Measurements from ENCODE around the gene ESD. TPM values are rescaled to one million over a fixed set of nuclear protein-coding genes. Genes with fewer than 3 reads are reported as not detected.

The ESD gene
- total RNA-seq: 10 to 100 TPM; 69.8 to 90.6 (median 85.4) TPM
- long read RNA-seq, transcript ESD-202 (10 exons, 1,192 nt): major isoform, 46 of 65 reads
- long read RNA-seq, partial matches to known transcripts: 8 of 65 reads
- long read RNA-seq, other reads (novel, unspliced or antisense): 9 of 65 reads

- Histone ChIP-seq H3K9me3 (no peaks in the 10 kb centered on the region), H3K27me3 (no peaks in the 10 kb centered on the region), H3K27ac (peak within 1 kb of the TSS; percentile 92 to 95 (median 93)), H3K4me1 (peaks cover 0 to 44% (median 21%) of the 10 kb centered on the region in 4 donors), H3K36me3 (no peaks in the 10 kb centered on the region), H3K4me3 (peak within 1 kb of the TSS; percentile 78 to 86 (median 83))
- peak; percentile 91 to 96 (median 92) for ATAC-seq
- TF ChIP-seq CTCF (IDR thresholded peaks at IDR 0.05) (no peak), POLR2A (IDR thresholded peaks at IDR 0.05) (peak; percentile 89)
- intact Hi-C loops (cut with DNase I): no loop called here
- under 1% methylated on average over 61 of the region's 77 CpGs for WGBS (ENCODE audit: insufficient coverage, low coverage, low lambda C conversion rate, missing lambda C conversion rate)
- peak; percentile 92 to 97 (median 95) for DNase-seq
Observed at GRCh38 chr13:46796515-46797474, at the start of gene ESD. Gene ESD (minus strand): TSS chr13:46797161. CDS start chr13:46791413, 5,748 bp downstream.

- WGBS (ENCODE audit: insufficient coverage, low coverage, low lambda C conversion rate, missing lambda C conversion rate): 57% methylated on average over 1 of the region's 2 CpGs
- no peak overlapping the region for H3K27ac ChIP-seq
- H3K9me3 ChIP-seq: no peaks in the 10 kb centered on the region
- intact Hi-C loops (cut with DNase I): no loop called here
- TF ChIP-seq POLR2A (IDR thresholded peaks at IDR 0.05): no peak
- no peak for TF ChIP-seq CTCF (IDR thresholded peaks at IDR 0.05)
- ATAC-seq: no peak
- DNase-seq: no peak
- no peaks in the 10 kb centered on the region for H3K36me3 ChIP-seq
- H3K4me1 ChIP-seq: no peaks in the 10 kb centered on the region
- H3K27me3 ChIP-seq: no peaks in the 10 kb centered on the region
- H3K4me3 ChIP-seq: no peak overlapping the region
Observed at GRCh38 chr13:46846726-46847125, 49.8 kb upstream of the ESD start.

GRCh38 chr13:46845146-46845545, 48.2 kb upstream of the ESD start:
- intact Hi-C loops (cut with DNase I): no loop called here
- H3K4me3 ChIP-seq: no peak overlapping the region
- WGBS (ENCODE audit: insufficient coverage, low coverage, low lambda C conversion rate, missing lambda C conversion rate): 56% methylated on average over 1 of the region's 2 CpGs
- H3K27me3 ChIP-seq: no peaks in the 10 kb centered on the region
- no peak overlapping the region for H3K27ac ChIP-seq
- H3K9me3 ChIP-seq: no peaks in the 10 kb centered on the region
- ATAC-seq (no peak), DNase-seq (no peak)
- TF ChIP-seq POLR2A (IDR thresholded peaks at IDR 0.05) (no peak), CTCF (IDR thresholded peaks at IDR 0.05) (no peak)
- no peaks in the 10 kb centered on the region for H3K36me3 ChIP-seq
- no peaks in the 10 kb centered on the region for H3K4me1 ChIP-seq

GRCh38 chr13:46844431-46844830, 47.5 kb upstream of the ESD start:
- Histone ChIP-seq H3K27ac (no peak overlapping the region), H3K27me3 (no peaks in the 10 kb centered on the region), H3K4me3 (no peak overlapping the region), H3K4me1 (no peaks in the 10 kb centered on the region), H3K9me3 (no peaks in the 10 kb centered on the region), H3K36me3 (no peaks in the 10 kb centered on the region)
- intact Hi-C loops (cut with DNase I): no loop called here
- no peak for DNase-seq
- 75% methylated on average over 4 of the region's 4 CpGs for WGBS (ENCODE audit: insufficient coverage, low coverage, low lambda C conversion rate, missing lambda C conversion rate)
- no peak for TF ChIP-seq CTCF (IDR thresholded peaks at IDR 0.05)
- TF ChIP-seq POLR2A (IDR thresholded peaks at IDR 0.05): no peak
- ATAC-seq: no peak
